Naive thymus-derived CD4-positive, alpha-beta T cell (primary cell): ENCODE measurements around the gene USP17L13. TPM values are rescaled to one million over a fixed set of nuclear protein-coding genes. Genes with fewer than 3 reads are reported as not detected.
"Not testable (repeated sequence)": the region's sequence is repeated elsewhere in the genome, so short reads cannot be mapped to it uniquely, and the experiment has no call there.

Experiments
- ATAC-seq: fragments of 150-1000 bp; cut with Tn5 transposase; 2 replicates; pipeline ENCODE4 v1.10.0; 2021; ENCODE audit warnings: mild to moderate bottlenecking, moderate library complexity
- CTCF ChIA-PET: fragments of 350-600 bp; sonication (Branson Sonifier 250); formaldehyde crosslinking; loops from one replicate; lab custom pipeline; 2021; ENCODE audit warnings: antibody characterized with exemption; lab: Charles Lee
- POLR2A ChIA-PET: fragments of 350-600 bp; sonication (Branson Sonifier 250); formaldehyde crosslinking; loops from one replicate; lab custom pipeline; 2021; ENCODE audit warnings: antibody characterized with exemption, inconsistent platforms; lab: Charles Lee
- DNase-seq, 9 donors: peaks; one replicate each; pipeline versions ENCODE4 v3.0.0 to v3.0.0-alpha.2; 2020 to 2022; ENCODE audit warnings: mixed read lengths in 1 of 9
- H3K27ac ChIP-seq: one replicate; pipeline ENCODE4 v1.7.0; 2013; ENCODE audit warnings: mild to moderate bottlenecking, low read depth, low read length, moderate library complexity
- H3K27me3 ChIP-seq, 2 donors: one replicate each; pipeline ENCODE4 v1.7.0; 2013; ENCODE audit warnings: low read length in 2 of 2, mild to moderate bottlenecking in 2 of 2, moderate library complexity in 2 of 2; ENCODE audit not compliant: control insufficient read depth in 2 of 2, insufficient read depth in 2 of 2
- H3K36me3 ChIP-seq, 3 experiments: 1 replicate in 2 of 3; 2 replicates in 1 of 3; pipeline ENCODE4 v1.7.0; 2013; ENCODE audit warnings: low read length in 3 of 3, mild to moderate bottlenecking in 3 of 3, moderate library complexity in 1 of 3; ENCODE audit not compliant: insufficient read depth in 3 of 3, control insufficient read depth in 2 of 3
- H3K4me1 ChIP-seq, 2 donors: one replicate each; pipeline ENCODE4 v1.7.0; 2013; ENCODE audit warnings: low read length in 2 of 2, mild to moderate bottlenecking in 2 of 2, moderate library complexity in 1 of 2; ENCODE audit not compliant: control insufficient read depth in 2 of 2, insufficient read depth in 2 of 2
- H3K4me3 ChIP-seq: 2 replicates; pipeline ENCODE4 v1.7.0; 2013; ENCODE audit warnings: mild to moderate bottlenecking, low read length
- H3K9me3 ChIP-seq, 3 experiments: 1 replicate in 2 of 3; 2 replicates in 1 of 3; pipeline ENCODE4 v1.7.0; 2013; ENCODE audit warnings: low read length in 3 of 3; ENCODE audit not compliant: control insufficient read depth in 2 of 3
- H3K27ac Mint-ChIP-seq, 9 donors: one replicate each; pipeline ENCODE4 v1.8.0; 2020 to 2022; ENCODE audit warnings: mixed read lengths in 9 of 9, mild to moderate bottlenecking in 8 of 9, moderate library complexity in 5 of 9, inconsistent platforms in 2 of 9
- H3K27me3 Mint-ChIP-seq, 5 donors: one replicate each; pipeline ENCODE4 v1.8.0; 2021 to 2022; ENCODE audit warnings: mixed read lengths in 5 of 5, mild to moderate bottlenecking in 1 of 5
- H3K36me3 Mint-ChIP-seq, 5 donors: one replicate each; pipeline ENCODE4 v1.8.0; 2020 to 2022; ENCODE audit warnings: mixed read lengths in 5 of 5, mild to moderate bottlenecking in 3 of 5, inconsistent platforms in 1 of 5
- H3K4me1 Mint-ChIP-seq, 7 donors: one replicate each; pipeline ENCODE4 v1.8.0; 2020 to 2022; ENCODE audit warnings: mixed read lengths in 7 of 7, mild to moderate bottlenecking in 3 of 7, inconsistent platforms in 1 of 7
- H3K4me3 Mint-ChIP-seq, 10 donors: one replicate each; pipeline ENCODE4 v1.8.0; 2020 to 2022; ENCODE audit warnings: mild to moderate bottlenecking in 10 of 10, mixed read lengths in 10 of 10, moderate library complexity in 6 of 10, inconsistent platforms in 2 of 10
- H3K9me3 Mint-ChIP-seq, 11 donors: one replicate each; pipeline ENCODE4 v1.8.0; 2020 to 2022; ENCODE audit warnings: mixed read lengths in 11 of 11, mild to moderate bottlenecking in 4 of 11, inconsistent platforms in 1 of 11, moderate library complexity in 1 of 11
- intact Hi-C, 2 donors: fragments of 100-400 bp; cut with micrococcal nuclease; formaldehyde crosslinking; loops; one replicate each; pipeline ENCODE4 v1.15.1; 2023
- polyA plus RNA-seq, 2 donors: library from polyadenylated mRNA; unstranded; fragments of 300-500 nt; fragmentation: Illumina TruSeq; gene quantifications; one replicate each; pipeline ENCODE4 v1.2.3, GENCODE V29; 2021
- total RNA-seq, 6 experiments: library from RNA in 5 of 6; stranded (reverse) in 5 of 6; gene quantifications; 1 replicate in 5 of 6; 2 replicates in 1 of 6; pipeline ENCODE4 v1.2.3 and lab custom pipeline; 2021 to 2026

The USP17L13 gene, protein sequence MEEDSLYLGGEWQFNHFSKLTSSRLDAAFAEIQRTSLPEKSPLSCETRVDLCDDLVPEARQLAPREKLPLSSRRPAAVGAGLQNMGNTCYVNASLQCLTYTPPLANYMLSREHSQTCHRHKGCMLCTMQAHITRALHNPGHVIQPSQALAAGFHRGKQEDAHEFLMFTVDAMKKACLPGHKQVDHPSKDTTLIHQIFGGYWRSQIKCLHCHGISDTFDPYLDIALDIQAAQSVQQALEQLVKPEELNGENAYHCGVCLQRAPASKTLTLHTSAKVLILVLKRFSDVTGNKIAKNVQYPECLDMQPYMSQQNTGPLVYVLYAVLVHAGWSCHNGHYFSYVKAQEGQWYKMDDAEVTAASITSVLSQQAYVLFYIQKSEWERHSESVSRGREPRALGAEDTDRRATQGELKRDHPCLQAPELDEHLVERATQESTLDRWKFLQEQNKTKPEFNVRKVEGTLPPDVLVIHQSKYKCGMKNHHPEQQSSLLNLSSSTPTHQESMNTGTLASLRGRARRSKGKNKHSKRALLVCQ
- not detected for total RNA-seq
- polyA plus RNA-seq = not detected
- total RNA-seq (lab: John Stamatoyannopoulos, UW) = not detected

DNA sequence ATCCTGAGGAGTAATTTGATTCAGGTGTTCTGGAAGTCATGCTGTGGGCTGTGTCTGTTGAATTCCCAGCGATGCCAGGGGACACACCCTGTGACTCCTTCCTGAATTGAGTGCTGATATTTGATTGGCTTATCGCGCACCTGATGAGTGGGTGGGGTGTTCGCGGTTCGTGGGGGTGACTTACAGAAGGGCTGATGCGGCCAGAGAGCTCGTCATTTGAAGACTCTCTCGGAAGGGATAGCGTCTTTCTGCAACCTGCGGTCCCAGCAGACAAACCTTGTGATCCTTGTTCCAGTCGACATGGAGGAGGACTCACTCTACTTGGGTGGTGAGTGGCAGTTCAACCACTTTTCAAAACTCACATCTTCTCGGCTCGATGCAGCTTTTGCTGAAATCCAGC is at the start of gene USP17L13:
TSS of gene USP17L13 (plus strand) at position 301 of the 400 bp plus-strand sequence. CDS start at position 301, 0 bp downstream.
- H3K36me3 Mint-ChIP-seq, H3K4me3 ChIP-seq, H3K27me3 Mint-ChIP-seq, DNase-seq, CTCF ChIA-PET, H3K4me3 Mint-ChIP-seq, H3K36me3 ChIP-seq, H3K9me3 Mint-ChIP-seq, H3K4me1 Mint-ChIP-seq, H3K27me3 ChIP-seq, H3K27ac Mint-ChIP-seq, H3K9me3 ChIP-seq, H3K4me1 ChIP-seq, POLR2A ChIA-PET, ATAC-seq, intact Hi-C loops, H3K27ac ChIP-seq: not testable (repeated sequence)

DNA sequence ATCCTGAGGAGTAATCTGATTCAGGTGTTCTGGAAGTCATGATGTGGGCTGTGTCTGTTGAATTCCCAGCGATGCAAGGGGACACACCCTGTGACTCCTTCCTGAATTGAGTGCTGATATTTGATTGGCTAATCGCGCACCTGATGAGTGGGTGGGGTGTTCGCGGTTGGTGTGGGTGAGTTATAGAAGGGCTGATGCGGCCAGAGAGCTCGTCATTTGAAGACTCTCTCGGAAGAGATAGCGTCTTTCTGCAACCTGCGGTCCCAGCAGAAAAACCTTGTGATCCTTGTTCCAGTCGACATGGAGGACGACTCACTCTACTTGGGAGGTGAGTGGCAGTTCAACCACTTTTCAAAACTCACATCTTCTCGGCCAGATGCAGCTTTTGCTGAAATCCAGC is 14.3 kb upstream of the USP17L13 start, which contains the start of gene USP17L10:
TSS of gene USP17L10 (plus strand) at position 301 of the 400 bp plus-strand sequence. CDS start at position 301, 0 bp downstream.
- H3K9me3 Mint-ChIP-seq, H3K36me3 ChIP-seq, CTCF ChIA-PET, H3K27ac ChIP-seq, POLR2A ChIA-PET, H3K9me3 ChIP-seq, H3K4me3 ChIP-seq, DNase-seq, H3K4me1 ChIP-seq, H3K4me3 Mint-ChIP-seq, ATAC-seq, H3K27me3 ChIP-seq, H3K27me3 Mint-ChIP-seq, H3K36me3 Mint-ChIP-seq, H3K4me1 Mint-ChIP-seq, H3K27ac Mint-ChIP-seq, intact Hi-C loops: not testable (repeated sequence)

DNA sequence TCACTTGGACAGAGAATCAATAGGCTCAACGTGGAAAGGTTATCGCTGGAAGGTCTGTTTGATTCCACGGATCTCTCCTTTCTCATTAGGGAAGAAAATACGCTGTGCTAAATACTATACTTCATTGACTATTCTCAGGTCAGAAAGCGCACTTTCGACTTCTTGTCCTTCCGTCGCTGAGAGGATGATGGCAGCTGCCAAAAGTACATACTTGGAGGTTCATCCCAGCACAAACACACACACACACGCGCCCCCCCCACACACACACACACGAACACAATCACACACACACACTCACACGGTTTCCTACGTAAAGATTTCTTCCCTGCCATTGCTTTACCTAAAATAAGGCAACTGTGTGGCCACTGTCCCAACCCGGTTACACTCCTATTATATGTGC is 10.0 kb upstream of the USP17L13 start:
- DNase-seq = peak in 1 of 9 donors; percentile 4
- H3K4me1 Mint-ChIP-seq, H3K36me3 Mint-ChIP-seq, H3K27me3 Mint-ChIP-seq, H3K4me3 Mint-ChIP-seq, POLR2A ChIA-PET, CTCF ChIA-PET, H3K27ac ChIP-seq, H3K27me3 ChIP-seq, H3K4me1 ChIP-seq, H3K9me3 Mint-ChIP-seq, H3K4me3 ChIP-seq, H3K9me3 ChIP-seq, ATAC-seq, H3K36me3 ChIP-seq, intact Hi-C loops, H3K27ac Mint-ChIP-seq: not testable (repeated sequence)

DNA sequence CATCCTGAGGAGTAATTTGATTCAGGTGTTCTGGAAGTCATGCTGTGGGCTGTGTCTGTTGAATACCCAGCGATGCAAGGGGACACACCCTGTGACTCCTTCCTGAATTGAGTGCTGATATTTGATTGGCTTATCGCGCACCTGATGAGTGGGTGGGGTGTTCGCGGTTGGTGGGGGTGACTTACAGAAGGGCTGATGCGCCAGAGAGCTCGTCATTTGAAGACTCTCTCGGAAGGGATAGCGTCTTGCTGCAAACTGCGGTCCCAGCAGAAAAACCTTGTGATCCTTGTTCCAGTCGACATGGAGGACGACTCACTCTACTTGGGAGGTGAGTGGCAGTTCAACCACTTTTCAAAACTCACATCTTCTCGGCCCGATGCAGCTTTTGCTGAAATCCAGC is 9.6 kb upstream of the USP17L13 start, which contains the start of gene USP17L11:
TSS of gene USP17L11 (plus strand) at position 301 of the 400 bp plus-strand sequence. CDS start at position 301, 0 bp downstream.
- H3K27me3 ChIP-seq, H3K4me1 Mint-ChIP-seq, H3K27me3 Mint-ChIP-seq, H3K4me3 ChIP-seq, ATAC-seq, CTCF ChIA-PET, POLR2A ChIA-PET, H3K9me3 Mint-ChIP-seq, H3K4me3 Mint-ChIP-seq, H3K36me3 Mint-ChIP-seq, H3K9me3 ChIP-seq, intact Hi-C loops, H3K36me3 ChIP-seq, H3K4me1 ChIP-seq, H3K27ac Mint-ChIP-seq, DNase-seq, H3K27ac ChIP-seq: not testable (repeated sequence)

DNA sequence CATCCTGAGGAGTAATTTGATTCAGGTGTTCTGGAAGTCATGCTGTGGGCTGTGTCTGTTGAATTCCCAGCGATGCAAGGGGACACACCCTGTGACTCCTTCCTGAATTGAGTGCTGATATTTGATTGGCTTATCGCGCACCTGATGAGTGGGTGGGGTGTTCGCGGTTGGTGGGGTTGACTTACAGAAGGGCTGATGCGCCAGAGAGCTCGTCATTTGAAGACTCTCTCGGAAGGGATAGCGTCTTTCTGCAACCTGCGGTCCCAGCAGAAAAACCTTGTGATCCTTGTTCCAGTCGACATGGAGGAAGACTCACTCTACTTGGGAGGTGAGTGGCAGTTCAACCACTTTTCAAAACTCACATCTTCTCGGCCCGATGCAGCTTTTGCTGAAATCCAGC is 4.8 kb upstream of the USP17L13 start, which contains the start of gene USP17L12:
TSS of gene USP17L12 (plus strand) at position 301 of the 400 bp plus-strand sequence. CDS start at position 301, 0 bp downstream.
- ATAC-seq, H3K4me1 ChIP-seq, POLR2A ChIA-PET, H3K4me3 Mint-ChIP-seq, H3K4me1 Mint-ChIP-seq, DNase-seq, intact Hi-C loops, H3K9me3 ChIP-seq, H3K36me3 Mint-ChIP-seq, H3K9me3 Mint-ChIP-seq, H3K4me3 ChIP-seq, H3K36me3 ChIP-seq, H3K27ac ChIP-seq, H3K27ac Mint-ChIP-seq, H3K27me3 ChIP-seq, H3K27me3 Mint-ChIP-seq, CTCF ChIA-PET: not testable (repeated sequence)

DNA sequence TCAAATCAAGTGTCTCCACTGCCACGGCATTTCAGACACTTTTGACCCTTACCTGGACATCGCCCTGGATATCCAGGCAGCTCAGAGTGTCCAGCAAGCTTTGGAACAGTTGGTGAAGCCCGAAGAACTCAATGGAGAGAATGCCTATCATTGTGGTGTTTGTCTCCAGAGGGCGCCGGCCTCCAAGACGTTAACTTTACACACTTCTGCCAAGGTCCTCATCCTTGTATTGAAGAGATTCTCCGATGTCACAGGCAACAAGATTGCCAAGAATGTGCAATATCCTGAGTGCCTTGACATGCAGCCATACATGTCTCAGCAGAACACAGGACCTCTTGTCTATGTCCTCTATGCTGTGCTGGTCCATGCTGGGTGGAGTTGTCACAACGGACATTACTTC is 5.6 kb downstream of the USP17L13 start:
- DNase-seq, H3K4me1 ChIP-seq, H3K27me3 ChIP-seq, H3K27ac Mint-ChIP-seq, H3K4me1 Mint-ChIP-seq, CTCF ChIA-PET, intact Hi-C loops, H3K27ac ChIP-seq, H3K4me3 ChIP-seq, ATAC-seq, H3K9me3 Mint-ChIP-seq, H3K9me3 ChIP-seq, POLR2A ChIA-PET, H3K36me3 Mint-ChIP-seq, H3K36me3 ChIP-seq, H3K27me3 Mint-ChIP-seq, H3K4me3 Mint-ChIP-seq: not testable (repeated sequence)

DNA sequence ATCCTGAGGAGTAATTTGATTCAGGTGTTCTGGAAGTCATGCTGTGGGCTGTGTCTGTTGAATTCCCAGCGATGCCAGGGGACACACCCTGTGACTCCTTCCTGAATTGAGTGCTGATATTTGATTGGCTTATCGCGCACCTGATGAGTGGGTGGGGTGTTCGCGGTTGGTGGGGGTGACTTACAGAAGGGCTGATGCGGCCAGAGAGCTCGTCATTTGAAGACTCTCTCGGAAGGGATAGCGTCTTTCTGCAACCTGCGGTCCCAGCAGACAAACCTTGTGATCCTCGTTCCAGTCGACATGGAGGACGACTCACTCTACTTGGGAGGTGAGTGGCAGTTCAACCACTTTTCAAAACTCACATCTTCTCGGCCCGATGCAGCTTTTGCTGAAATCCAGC is 9.4 kb downstream of the USP17L13 start, which contains the start of gene USP17L15:
TSS of gene USP17L15 (plus strand) at position 301 of the 400 bp plus-strand sequence. CDS start at position 301, 0 bp downstream.
- H3K9me3 Mint-ChIP-seq, H3K9me3 ChIP-seq, H3K27me3 Mint-ChIP-seq, H3K4me1 ChIP-seq, H3K36me3 ChIP-seq, H3K4me1 Mint-ChIP-seq, H3K4me3 Mint-ChIP-seq, H3K27ac ChIP-seq, H3K27ac Mint-ChIP-seq, H3K36me3 Mint-ChIP-seq, ATAC-seq, CTCF ChIA-PET, H3K27me3 ChIP-seq, intact Hi-C loops, H3K4me3 ChIP-seq, DNase-seq, POLR2A ChIA-PET: not testable (repeated sequence)
